ENCODE results near the gene EED. TPM values are rescaled to one million over a fixed set of nuclear protein-coding genes. Genes with fewer than 3 reads are reported as not detected.

Gene EED
- total and polyA plus RNA-seq, 2 donors from 2014 or later: 14.9 to 21.1 TPM

GRCh38 chr11:86230179-86230804, 14.3 kb upstream of the EED start:
- Histone ChIP-seq H3K27ac (ENCODE audit: low read depth in 2 of 2, low read length in 2 of 2) (no peak overlapping the region), H3K27me3 (ENCODE audit: control insufficient read depth, insufficient read depth, low read length) (no peaks in the 10 kb centered on the region), H3K4me3 (ENCODE audit: low read length in 3 of 3) (no peak overlapping the region), H3K9me3 (ENCODE audit: control insufficient read depth in 2 of 3, insufficient read depth in 1 of 3, low read length in 3 of 3) (no peaks in the 10 kb centered on the region), H3K4me1 (ENCODE audit: control insufficient read depth in 2 of 3, insufficient read depth in 2 of 3, low read depth in 1 of 3, low read length in 3 of 3) (no peaks in the 10 kb centered on the region), H3K9ac (ENCODE audit: low read length in 3 of 3) (no peak overlapping the region), H3K36me3 (ENCODE audit: control insufficient read depth in 2 of 3, insufficient read depth in 3 of 3, low read length in 3 of 3) (no peaks in the 10 kb centered on the region)
- no peak for DNase-seq
- TF ChIP-seq CTCF (IDR thresholded peaks at IDR 0.05; ENCODE audit: borderline replicate concordance, extremely low read depth, insufficient read depth): no peak
- intact Hi-C loops (cut with DNase I): no loop called here
- no peak for FAIRE-seq

GRCh38 chr11:86230921-86231434, 13.6 kb upstream of the EED start:
- FAIRE-seq: no peak
- no peak for TF ChIP-seq CTCF (IDR thresholded peaks at IDR 0.05; ENCODE audit: borderline replicate concordance, extremely low read depth, insufficient read depth)
- no peak overlapping the region for H3K27ac ChIP-seq (ENCODE audit: low read depth in 2 of 2, low read length in 2 of 2)
- DNase-seq: no peak
- no peaks in the 10 kb centered on the region for H3K9me3 ChIP-seq (ENCODE audit: control insufficient read depth in 2 of 3, insufficient read depth in 1 of 3, low read length in 3 of 3)
- H3K36me3 ChIP-seq (ENCODE audit: control insufficient read depth in 2 of 3, insufficient read depth in 3 of 3, low read length in 3 of 3): no peaks in the 10 kb centered on the region
- intact Hi-C loops (cut with DNase I): no loop called here
- no peak overlapping the region for H3K4me3 ChIP-seq (ENCODE audit: low read length in 3 of 3)
- no peaks in the 10 kb centered on the region for H3K4me1 ChIP-seq (ENCODE audit: control insufficient read depth in 2 of 3, insufficient read depth in 2 of 3, low read depth in 1 of 3, low read length in 3 of 3)
- H3K27me3 ChIP-seq (ENCODE audit: control insufficient read depth, insufficient read depth, low read length): no peaks in the 10 kb centered on the region
- H3K9ac ChIP-seq (ENCODE audit: low read length in 3 of 3): no peak overlapping the region

GRCh38 chr11:86232556-86232955, 12.0 kb upstream of the EED start:
- Histone ChIP-seq H3K4me1 (ENCODE audit: control insufficient read depth in 2 of 3, insufficient read depth in 2 of 3, low read depth in 1 of 3, low read length in 3 of 3) (no peaks in the 10 kb centered on the region), H3K4me3 (ENCODE audit: low read length in 3 of 3) (no peak overlapping the region), H3K36me3 (ENCODE audit: control insufficient read depth in 2 of 3, insufficient read depth in 3 of 3, low read length in 3 of 3) (no peaks in the 10 kb centered on the region), H3K9me3 (ENCODE audit: control insufficient read depth in 2 of 3, insufficient read depth in 1 of 3, low read length in 3 of 3) (no peaks in the 10 kb centered on the region), H3K27ac (ENCODE audit: low read depth in 2 of 2, low read length in 2 of 2) (no peak overlapping the region), H3K9ac (ENCODE audit: low read length in 3 of 3) (no peak overlapping the region), H3K27me3 (ENCODE audit: control insufficient read depth, insufficient read depth, low read length) (no peaks in the 10 kb centered on the region)
- no peak for TF ChIP-seq CTCF (IDR thresholded peaks at IDR 0.05; ENCODE audit: borderline replicate concordance, extremely low read depth, insufficient read depth)
- intact Hi-C loops (cut with DNase I): no loop called here
- DNase-seq: no peak
- no peak for FAIRE-seq
